ENCODE results near the gene SPINK2.

Gene SPINK2

DNA sequence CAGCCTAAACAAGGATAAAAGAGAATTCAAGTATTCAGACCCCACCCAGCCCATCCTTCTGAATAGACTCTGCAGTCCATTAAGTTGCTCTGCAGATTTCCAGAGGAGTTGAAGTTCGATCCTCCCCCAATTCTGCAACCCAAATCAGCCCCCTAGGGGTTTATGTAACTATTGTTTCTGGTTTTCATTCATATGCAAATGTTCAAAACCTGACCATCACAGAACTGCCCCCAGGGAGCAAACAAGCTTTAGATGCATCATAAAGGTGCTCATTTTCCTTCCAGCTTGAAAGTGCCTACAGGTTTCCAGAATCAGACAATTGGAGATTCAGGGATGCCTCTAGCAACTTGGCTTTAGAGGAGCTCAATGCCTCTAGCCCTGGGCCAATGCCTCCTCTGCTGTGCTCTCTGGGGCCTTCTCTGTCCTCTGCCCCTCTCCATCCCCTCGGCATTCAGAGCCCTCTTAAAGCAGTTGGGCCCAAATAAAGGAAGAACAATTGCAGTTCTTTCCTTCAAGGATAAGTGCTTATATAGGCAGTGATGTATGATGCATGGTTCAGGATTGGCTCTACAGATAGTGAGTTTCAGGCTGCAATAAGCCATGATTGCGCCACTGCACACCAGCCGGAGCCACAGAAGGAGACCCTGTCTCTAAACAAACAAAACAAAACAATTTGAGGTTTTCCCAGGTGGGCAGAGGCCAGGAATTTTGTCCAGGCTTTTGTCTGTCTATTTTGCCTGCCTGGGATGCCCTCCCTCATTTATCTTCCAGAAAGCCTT is 23.5 kb upstream of the SPINK2 start:
- no peaks in the 10 kb centered on the region for H3K9me3 ChIP-seq (ENCODE audit: control insufficient read depth in 2 of 2, low read length in 2 of 2)
- no peak overlapping the region for H3K4me3 ChIP-seq (ENCODE audit: low read length in 2 of 2)
- H3K36me3 ChIP-seq (ENCODE audit: control insufficient read depth in 2 of 2, insufficient read depth in 2 of 2, low read length in 2 of 2) = no peaks in the 10 kb centered on the region
- H3K27me3 ChIP-seq (ENCODE audit: control insufficient read depth in 2 of 2, insufficient read depth in 2 of 2, low read length in 2 of 2) = no peaks in the 10 kb centered on the region
- no peak overlapping the region for H3K9ac ChIP-seq (ENCODE audit: low read depth in 1 of 2, low read length in 2 of 2)
- no peaks in the 10 kb centered on the region for H3K4me1 ChIP-seq (ENCODE audit: control insufficient read depth in 2 of 2, insufficient read depth in 2 of 2, low read length in 2 of 2)
- H3K27ac ChIP-seq (ENCODE audit: low read depth in 2 of 2, low read length in 2 of 2) = no peak overlapping the region

DNA sequence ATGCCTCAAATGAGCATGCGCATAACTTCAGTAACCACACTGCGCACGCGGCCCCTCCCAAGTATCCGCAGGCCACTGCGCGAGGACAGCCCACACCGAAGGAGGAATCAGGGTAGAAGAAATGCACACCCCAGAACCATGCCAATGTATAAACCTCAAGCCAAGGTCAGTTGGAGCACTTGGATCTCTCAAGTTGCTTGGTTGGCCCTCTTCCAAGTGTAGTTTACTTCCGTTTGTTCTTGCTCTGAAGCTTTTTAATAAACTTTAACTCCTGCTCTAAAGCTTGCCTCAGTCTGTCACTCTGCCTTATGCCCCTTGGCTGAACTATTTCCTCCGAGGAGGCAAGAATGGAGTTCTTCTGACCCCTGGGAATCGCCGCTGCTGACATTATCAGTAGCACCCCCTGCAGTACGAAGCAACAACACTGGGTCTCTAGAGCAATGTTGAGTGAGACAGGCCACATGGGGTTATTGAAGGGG is 22.0 kb upstream of the SPINK2 start:
- Histone ChIP-seq H3K36me3 (ENCODE audit: control insufficient read depth in 2 of 2, insufficient read depth in 2 of 2, low read length in 2 of 2) (no peaks in the 10 kb centered on the region), H3K9me3 (ENCODE audit: control insufficient read depth in 2 of 2, low read length in 2 of 2) (no peaks in the 10 kb centered on the region), H3K27ac (ENCODE audit: low read depth in 2 of 2, low read length in 2 of 2) (no peak overlapping the region), H3K4me1 (ENCODE audit: control insufficient read depth in 2 of 2, insufficient read depth in 2 of 2, low read length in 2 of 2) (no peaks in the 10 kb centered on the region), H3K27me3 (ENCODE audit: control insufficient read depth in 2 of 2, insufficient read depth in 2 of 2, low read length in 2 of 2) (no peaks in the 10 kb centered on the region), H3K4me3 (ENCODE audit: low read length in 2 of 2) (no peak overlapping the region), H3K9ac (ENCODE audit: low read depth in 1 of 2, low read length in 2 of 2) (no peak overlapping the region)

DNA sequence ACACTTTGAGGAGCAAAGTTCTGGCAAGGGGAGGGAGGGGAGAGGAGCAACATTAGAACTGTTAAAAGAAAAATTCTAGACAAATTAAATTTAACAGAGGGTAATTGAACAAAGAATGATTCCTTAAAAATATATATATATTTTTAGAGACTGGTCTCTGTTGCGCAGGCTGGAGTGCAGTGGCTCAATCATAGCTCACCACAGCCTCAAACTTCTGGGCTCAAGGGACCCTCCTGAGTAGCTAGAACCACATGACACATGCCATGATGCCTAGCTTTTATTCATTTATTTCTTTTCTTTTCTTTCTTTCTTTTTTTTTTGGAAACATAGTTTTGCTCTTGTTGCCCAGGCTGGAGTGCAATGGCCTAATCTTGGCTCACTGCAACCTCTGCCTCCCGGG is 19.1 kb upstream of the SPINK2 start:
- Histone ChIP-seq H3K4me1 (ENCODE audit: control insufficient read depth in 2 of 2, insufficient read depth in 2 of 2, low read length in 2 of 2) (no peaks in the 10 kb centered on the region), H3K27ac (ENCODE audit: low read depth in 2 of 2, low read length in 2 of 2) (no peak overlapping the region), H3K9me3 (ENCODE audit: control insufficient read depth in 2 of 2, low read length in 2 of 2) (no peaks in the 10 kb centered on the region), H3K9ac (ENCODE audit: low read depth in 1 of 2, low read length in 2 of 2) (no peak overlapping the region), H3K4me3 (ENCODE audit: low read length in 2 of 2) (no peak overlapping the region), H3K27me3 (ENCODE audit: control insufficient read depth in 2 of 2, insufficient read depth in 2 of 2, low read length in 2 of 2) (no peaks in the 10 kb centered on the region), H3K36me3 (ENCODE audit: control insufficient read depth in 2 of 2, insufficient read depth in 2 of 2, low read length in 2 of 2) (no peaks in the 10 kb centered on the region)

DNA sequence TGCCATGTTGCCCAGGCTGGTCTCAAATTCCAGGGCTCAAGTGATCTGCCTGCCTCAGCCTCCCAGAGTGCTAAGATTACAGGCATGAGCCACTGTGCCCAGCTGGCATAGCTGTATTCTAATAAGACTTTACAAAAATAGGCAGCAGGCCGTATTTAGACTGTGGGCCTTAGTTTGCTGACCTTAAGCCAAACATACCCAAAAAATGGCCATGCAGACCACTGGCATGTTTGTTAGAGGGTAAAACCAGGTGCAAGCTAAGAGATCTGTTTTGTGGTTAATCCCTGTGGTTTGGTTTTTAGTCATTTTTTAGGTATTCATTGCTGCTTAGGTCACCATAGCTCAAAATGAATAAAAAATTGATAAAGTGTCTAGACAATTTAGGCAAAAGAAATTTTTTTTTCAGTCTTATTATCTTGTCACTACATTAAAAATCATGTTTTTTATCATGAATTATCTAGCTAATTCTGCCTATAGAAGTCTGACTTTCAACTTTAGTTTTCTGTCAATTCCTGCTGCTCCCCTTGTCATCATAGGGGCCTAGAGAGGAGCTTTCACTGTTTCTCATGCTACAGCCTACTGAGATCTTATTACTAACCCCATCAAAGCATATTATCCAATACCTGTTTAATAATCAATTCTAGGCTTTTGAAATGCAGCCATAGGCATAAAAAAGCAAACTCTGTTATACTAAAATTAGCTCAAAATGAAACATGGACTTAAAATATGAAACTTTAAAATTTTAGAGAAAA is 7.5 kb upstream of the SPINK2 start:
- Histone ChIP-seq H3K27me3 (ENCODE audit: control insufficient read depth in 2 of 2, insufficient read depth in 2 of 2, low read length in 2 of 2) (no peaks in the 10 kb centered on the region), H3K36me3 (ENCODE audit: control insufficient read depth in 2 of 2, insufficient read depth in 2 of 2, low read length in 2 of 2) (no peaks in the 10 kb centered on the region), H3K27ac (ENCODE audit: low read depth in 2 of 2, low read length in 2 of 2) (no peak overlapping the region), H3K4me1 (ENCODE audit: control insufficient read depth in 2 of 2, insufficient read depth in 2 of 2, low read length in 2 of 2) (no peaks in the 10 kb centered on the region), H3K4me3 (ENCODE audit: low read length in 2 of 2) (no peak overlapping the region), H3K9ac (ENCODE audit: low read depth in 1 of 2, low read length in 2 of 2) (no peak overlapping the region), H3K9me3 (ENCODE audit: control insufficient read depth in 2 of 2, low read length in 2 of 2) (no peaks in the 10 kb centered on the region)

DNA sequence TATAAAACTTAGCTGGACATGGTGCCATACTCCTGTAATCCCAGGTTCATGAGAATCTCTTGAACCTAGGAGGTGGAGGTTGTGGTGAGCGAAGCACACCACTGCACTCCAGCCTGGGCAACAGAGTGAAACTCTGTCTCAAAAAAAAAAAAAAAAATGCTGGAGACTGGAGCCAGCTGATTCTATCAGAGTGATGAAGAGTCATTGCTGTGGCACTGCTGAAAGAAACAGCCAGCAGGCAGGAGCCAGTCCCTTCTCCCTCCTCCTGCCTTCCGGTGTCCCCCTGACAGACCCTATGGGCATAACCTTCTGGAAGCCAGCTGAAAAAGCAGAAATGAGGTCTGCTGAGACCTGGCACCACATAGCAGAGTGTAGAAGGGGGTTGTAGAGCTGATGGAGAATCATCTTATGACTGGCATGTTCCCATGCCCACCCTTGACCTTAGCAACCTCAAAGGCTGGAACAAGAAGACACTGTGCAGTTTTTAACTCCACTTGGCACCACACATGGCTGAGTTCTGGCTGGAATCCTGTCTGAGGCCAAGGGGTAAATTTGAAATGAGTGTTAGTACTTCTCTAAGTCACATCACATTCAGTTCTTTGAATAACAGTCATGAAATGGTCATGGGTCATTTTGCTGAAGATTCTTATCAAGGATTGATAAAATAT is 2.6 kb upstream of the SPINK2 start:
- Histone ChIP-seq H3K4me1 (ENCODE audit: control insufficient read depth in 2 of 2, insufficient read depth in 2 of 2, low read length in 2 of 2) (peaks cover 4% of the 10 kb centered on the region in 2 donors), H3K27me3 (ENCODE audit: control insufficient read depth in 2 of 2, insufficient read depth in 2 of 2, low read length in 2 of 2) (peaks cover 0 to 6% of the 10 kb centered on the region in 2 donors), H3K4me3 (ENCODE audit: low read length in 2 of 2) (no peak overlapping the region), H3K9ac (ENCODE audit: low read depth in 1 of 2, low read length in 2 of 2) (no peak overlapping the region), H3K36me3 (ENCODE audit: control insufficient read depth in 2 of 2, insufficient read depth in 2 of 2, low read length in 2 of 2) (no peaks in the 10 kb centered on the region), H3K9me3 (ENCODE audit: control insufficient read depth in 2 of 2, low read length in 2 of 2) (no peaks in the 10 kb centered on the region), H3K27ac (ENCODE audit: low read depth in 2 of 2, low read length in 2 of 2) (no peak overlapping the region)

DNA sequence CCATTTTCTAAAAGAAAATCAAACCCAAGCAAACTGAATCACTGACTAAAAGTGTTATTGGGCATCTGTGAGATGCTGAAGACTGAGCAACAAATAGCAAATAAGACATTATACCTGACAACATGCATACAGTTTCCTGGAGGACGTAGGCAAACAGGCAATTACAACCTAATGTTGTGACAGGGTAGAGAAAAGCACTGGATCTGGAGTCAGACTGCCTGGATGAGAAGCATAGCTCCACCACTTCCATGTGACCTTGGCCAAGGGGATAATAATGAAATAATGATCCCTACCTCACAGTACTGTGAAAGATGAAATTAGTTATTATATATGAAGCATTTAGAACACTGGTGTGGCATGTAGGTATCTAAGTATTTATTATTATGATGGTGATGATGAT is 2.7 kb downstream of the SPINK2 start:
- H3K27ac ChIP-seq (ENCODE audit: low read depth in 2 of 2, low read length in 2 of 2) = no peak overlapping the region
- H3K4me1 ChIP-seq (ENCODE audit: control insufficient read depth in 2 of 2, insufficient read depth in 2 of 2, low read length in 2 of 2) = peaks cover 4 to 7% of the 10 kb centered on the region in 2 donors
- no peak overlapping the region for H3K4me3 ChIP-seq (ENCODE audit: low read length in 2 of 2)
- peaks cover 0 to 6% of the 10 kb centered on the region in 2 donors for H3K27me3 ChIP-seq (ENCODE audit: control insufficient read depth in 2 of 2, insufficient read depth in 2 of 2, low read length in 2 of 2)
- no peak overlapping the region for H3K9ac ChIP-seq (ENCODE audit: low read depth in 1 of 2, low read length in 2 of 2)
- no peaks in the 10 kb centered on the region for H3K9me3 ChIP-seq (ENCODE audit: control insufficient read depth in 2 of 2, low read length in 2 of 2)
- no peaks in the 10 kb centered on the region for H3K36me3 ChIP-seq (ENCODE audit: control insufficient read depth in 2 of 2, insufficient read depth in 2 of 2, low read length in 2 of 2)

DNA sequence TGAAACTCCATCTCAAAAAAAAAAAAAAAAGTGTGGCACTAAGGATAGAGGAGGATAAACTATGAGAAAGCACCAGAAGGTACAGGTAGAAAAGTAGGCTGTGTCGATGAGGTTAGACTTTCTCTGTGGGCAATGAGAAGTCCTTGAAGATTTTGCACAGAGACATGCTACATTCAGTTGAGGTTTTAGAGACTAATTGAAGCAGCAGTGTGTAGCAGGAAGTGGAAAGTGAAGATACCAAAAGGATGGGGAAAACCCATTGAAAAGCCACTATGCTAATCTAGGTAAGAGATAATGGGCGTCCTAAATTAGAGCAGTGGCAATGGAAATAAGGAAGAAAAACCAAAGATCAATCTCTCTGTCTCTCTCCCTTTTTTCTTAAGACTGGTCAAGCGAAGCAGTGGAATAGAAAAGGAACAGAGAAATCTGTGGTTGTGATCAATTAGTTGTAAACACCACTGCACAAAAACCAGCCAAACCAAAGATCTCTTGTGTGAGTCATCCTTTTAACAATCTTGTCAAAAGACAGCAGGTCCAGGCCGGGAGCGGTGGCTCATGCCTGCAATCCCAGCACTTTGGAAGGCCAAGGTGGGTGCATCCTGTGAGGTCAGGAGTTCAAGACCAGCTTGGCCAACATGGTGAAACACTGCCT is 3.5 kb downstream of the SPINK2 start:
- H3K9ac ChIP-seq (ENCODE audit: low read depth in 1 of 2, low read length in 2 of 2) = no peak overlapping the region
- no peaks in the 10 kb centered on the region for H3K9me3 ChIP-seq (ENCODE audit: control insufficient read depth in 2 of 2, low read length in 2 of 2)
- peak overlapping the region in 1 of 2 donors; percentile 4 for H3K4me3 ChIP-seq (ENCODE audit: low read length in 2 of 2)
- no peaks in the 10 kb centered on the region for H3K36me3 ChIP-seq (ENCODE audit: control insufficient read depth in 2 of 2, insufficient read depth in 2 of 2, low read length in 2 of 2)
- H3K27me3 ChIP-seq (ENCODE audit: control insufficient read depth in 2 of 2, insufficient read depth in 2 of 2, low read length in 2 of 2) = peaks cover 0 to 6% of the 10 kb centered on the region in 2 donors
- H3K27ac ChIP-seq (ENCODE audit: low read depth in 2 of 2, low read length in 2 of 2) = no peak overlapping the region
- H3K4me1 ChIP-seq (ENCODE audit: control insufficient read depth in 2 of 2, insufficient read depth in 2 of 2, low read length in 2 of 2) = peaks cover 4 to 7% of the 10 kb centered on the region in 2 donors

DNA sequence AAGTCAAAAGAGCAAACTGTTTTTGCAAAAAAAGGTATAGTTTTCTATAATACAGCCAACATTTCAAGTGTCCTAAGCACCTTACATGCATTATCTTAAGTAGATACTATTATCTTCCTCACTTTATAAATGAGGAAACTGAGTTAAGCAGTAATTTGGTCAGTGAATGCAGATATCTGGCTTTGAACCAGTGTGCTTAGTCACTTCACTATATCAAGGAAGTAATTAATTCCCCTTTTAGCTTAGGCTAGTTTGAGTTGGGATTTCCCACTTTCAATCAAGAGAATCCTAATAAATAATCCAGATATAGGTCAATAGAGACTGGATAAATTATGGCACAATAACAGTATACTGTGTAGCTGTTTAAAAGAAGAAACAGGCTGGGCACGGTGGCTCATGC is 14.8 kb downstream of the SPINK2 start:
- Histone ChIP-seq H3K27me3 (ENCODE audit: control insufficient read depth in 2 of 2, insufficient read depth in 2 of 2, low read length in 2 of 2) (no peaks in the 10 kb centered on the region), H3K4me3 (ENCODE audit: low read length in 2 of 2) (no peak overlapping the region), H3K9me3 (ENCODE audit: control insufficient read depth in 2 of 2, low read length in 2 of 2) (no peaks in the 10 kb centered on the region), H3K36me3 (ENCODE audit: control insufficient read depth in 2 of 2, insufficient read depth in 2 of 2, low read length in 2 of 2) (no peaks in the 10 kb centered on the region), H3K4me1 (ENCODE audit: control insufficient read depth in 2 of 2, insufficient read depth in 2 of 2, low read length in 2 of 2) (no peaks in the 10 kb centered on the region), H3K9ac (ENCODE audit: low read depth in 1 of 2, low read length in 2 of 2) (no peak overlapping the region), H3K27ac (ENCODE audit: low read depth in 2 of 2, low read length in 2 of 2) (no peak overlapping the region)

DNA sequence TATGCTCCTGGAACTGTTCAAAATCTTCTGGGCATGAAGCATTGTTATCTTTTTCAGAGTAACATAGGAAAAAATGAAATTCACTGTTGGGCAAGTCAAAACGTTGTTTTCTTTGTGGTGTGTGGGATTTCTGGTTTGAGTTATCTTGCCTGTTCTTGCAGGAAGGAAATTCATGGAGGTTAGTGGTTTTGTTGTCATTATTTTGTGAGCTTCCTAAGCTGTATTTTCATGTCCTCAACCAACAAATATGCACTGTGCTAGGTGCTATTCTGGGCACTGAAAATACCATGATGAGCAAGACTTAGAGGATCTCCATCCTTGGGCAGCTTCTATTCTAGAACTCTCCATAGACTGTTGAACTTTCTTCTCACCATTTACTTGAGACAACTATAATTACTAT is 16.9 kb downstream of the SPINK2 start:
- H3K9me3 ChIP-seq (ENCODE audit: control insufficient read depth in 2 of 2, low read length in 2 of 2) = no peaks in the 10 kb centered on the region
- no peaks in the 10 kb centered on the region for H3K36me3 ChIP-seq (ENCODE audit: control insufficient read depth in 2 of 2, insufficient read depth in 2 of 2, low read length in 2 of 2)
- H3K9ac ChIP-seq (ENCODE audit: low read depth in 1 of 2, low read length in 2 of 2) = no peak overlapping the region
- peaks cover 0 to 4% of the 10 kb centered on the region in 2 donors for H3K4me1 ChIP-seq (ENCODE audit: control insufficient read depth in 2 of 2, insufficient read depth in 2 of 2, low read length in 2 of 2)
- H3K4me3 ChIP-seq (ENCODE audit: low read length in 2 of 2) = no peak overlapping the region
- H3K27me3 ChIP-seq (ENCODE audit: control insufficient read depth in 2 of 2, insufficient read depth in 2 of 2, low read length in 2 of 2) = no peaks in the 10 kb centered on the region
- no peak overlapping the region for H3K27ac ChIP-seq (ENCODE audit: low read depth in 2 of 2, low read length in 2 of 2)
